ENCODE data around the gene TRPC6.

The TRPC6 gene

DNA sequence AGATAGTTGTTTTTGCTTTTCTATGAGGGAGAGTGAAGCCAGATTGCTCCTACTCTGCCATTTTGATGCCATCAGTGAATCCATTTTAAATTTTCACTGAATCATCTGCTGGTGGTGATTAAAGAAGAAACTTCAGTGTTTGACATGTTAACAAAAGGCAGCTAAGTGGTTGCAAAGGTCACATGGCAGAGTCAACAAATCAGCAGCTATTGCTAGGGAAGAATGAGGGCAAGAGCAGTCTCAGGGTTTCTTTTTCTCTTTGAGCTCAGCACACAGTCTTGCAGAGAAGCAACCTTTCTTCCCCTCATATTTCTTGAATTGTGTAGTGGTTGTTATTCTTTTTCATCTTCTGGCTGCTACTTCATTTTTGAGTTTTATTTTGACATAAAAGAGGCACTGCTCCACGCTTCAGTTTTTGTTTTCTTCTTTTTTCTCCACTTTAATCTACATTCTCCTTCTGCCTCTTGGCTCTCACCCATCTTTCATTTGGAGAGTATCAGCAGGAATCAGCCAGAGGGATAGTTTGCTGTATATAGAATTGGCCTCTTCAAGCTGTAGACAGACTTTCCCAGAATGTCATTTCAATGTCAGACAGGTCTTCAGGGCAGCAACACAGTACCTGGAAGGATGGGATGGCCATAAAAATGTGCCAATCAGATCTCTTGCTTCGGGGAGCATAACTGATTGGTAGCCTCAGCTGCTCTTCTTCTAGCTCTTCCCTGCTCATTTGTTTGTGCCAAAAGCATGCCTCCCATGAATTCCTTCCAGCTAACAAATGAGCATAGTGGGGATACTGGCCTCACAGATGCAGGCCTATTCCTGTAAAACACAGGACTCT lies 153.9 kb downstream of the TRPC6 start:
- Histone ChIP-seq H3K4me3 (ENCODE audit: low read depth in 1 of 5, low read length in 5 of 5) (no peak overlapping the region), H3K9ac (ENCODE audit: low read length in 5 of 5) (peak overlapping the region in 1 of 5 donors; percentile 2), H3K27ac (ENCODE audit: low read depth, low read length) (no peak overlapping the region), H3K36me3 (ENCODE audit: control insufficient read depth in 5 of 5, insufficient read depth in 5 of 5, low read length in 5 of 5) (no peaks in the 10 kb centered on the region), H3K9me3 (ENCODE audit: control insufficient read depth in 5 of 5, low read length in 5 of 5) (peaks cover 0 to 9% (median 5%) of the 10 kb centered on the region in 5 donors), H3K4me1 (ENCODE audit: control insufficient read depth in 5 of 5, insufficient read depth in 5 of 5, low read length in 5 of 5) (peaks cover 0 to 21% (median 13%) of the 10 kb centered on the region in 5 donors), H3K27me3 (ENCODE audit: control insufficient read depth in 5 of 5, insufficient read depth in 4 of 5, low read length in 5 of 5) (no peaks in the 10 kb centered on the region)

DNA sequence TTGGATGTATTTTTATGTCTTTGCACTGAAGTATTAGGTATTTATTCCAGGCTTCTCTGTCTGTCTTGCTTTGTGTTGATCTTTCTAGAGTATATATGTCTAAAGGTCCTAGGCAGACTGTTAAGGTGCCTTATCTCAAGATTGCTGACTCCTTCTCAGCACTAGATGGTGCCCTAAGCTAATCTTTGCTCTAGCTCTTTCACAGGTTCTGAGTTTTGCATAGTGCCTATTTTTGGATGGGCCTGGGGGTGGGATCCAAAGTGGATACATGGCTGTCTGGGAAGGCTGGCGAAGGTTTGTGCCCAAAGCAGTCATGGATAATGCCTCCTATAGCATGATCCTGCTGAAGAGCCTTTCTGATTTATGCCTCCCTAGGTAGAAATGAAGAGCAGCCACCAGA lies 154.9 kb downstream of the TRPC6 start:
- no peaks in the 10 kb centered on the region for H3K36me3 ChIP-seq (ENCODE audit: control insufficient read depth in 5 of 5, insufficient read depth in 5 of 5, low read length in 5 of 5)
- no peak overlapping the region for H3K9ac ChIP-seq (ENCODE audit: low read length in 5 of 5)
- H3K9me3 ChIP-seq (ENCODE audit: control insufficient read depth in 5 of 5, low read length in 5 of 5): peaks cover 0 to 9% (median 5%) of the 10 kb centered on the region in 5 donors
- no peaks in the 10 kb centered on the region for H3K27me3 ChIP-seq (ENCODE audit: control insufficient read depth in 5 of 5, insufficient read depth in 4 of 5, low read length in 5 of 5)
- H3K27ac ChIP-seq (ENCODE audit: low read depth, low read length): no peak overlapping the region
- H3K4me3 ChIP-seq (ENCODE audit: low read depth in 1 of 5, low read length in 5 of 5): no peak overlapping the region
- peaks cover 0 to 21% (median 13%) of the 10 kb centered on the region in 5 donors for H3K4me1 ChIP-seq (ENCODE audit: control insufficient read depth in 5 of 5, insufficient read depth in 5 of 5, low read length in 5 of 5)

- no peak overlapping the region for H3K4me3 ChIP-seq (ENCODE audit: low read depth in 1 of 5, low read length in 5 of 5)
- peaks cover 0 to 10% (median 6%) of the 10 kb centered on the region in 5 donors for H3K4me1 ChIP-seq (ENCODE audit: control insufficient read depth in 5 of 5, insufficient read depth in 5 of 5, low read length in 5 of 5)
- H3K9me3 ChIP-seq (ENCODE audit: control insufficient read depth in 5 of 5, low read length in 5 of 5): peaks cover 0 to 5% (median 2%) of the 10 kb centered on the region in 5 donors
- H3K27me3 ChIP-seq (ENCODE audit: control insufficient read depth in 5 of 5, insufficient read depth in 4 of 5, low read length in 5 of 5): no peaks in the 10 kb centered on the region
- H3K36me3 ChIP-seq (ENCODE audit: control insufficient read depth in 5 of 5, insufficient read depth in 5 of 5, low read length in 5 of 5): no peaks in the 10 kb centered on the region
- H3K9ac ChIP-seq (ENCODE audit: low read length in 5 of 5): no peak overlapping the region
- no peak overlapping the region for H3K27ac ChIP-seq (ENCODE audit: low read depth, low read length)
These were observed 176.5 kb downstream of the TRPC6 start for GRCh38 chr11:101407324-101407723.
